Neutrophil (primary cell): ENCODE results near the gene MYDGF.

ENCODE experiments used
- H3K27ac ChIP-seq: fragments of 200-600 bp; sonication (generic); 2 replicates; pipeline ENCODE4 v1.5.1; 2016; ENCODE audit warnings: mild to moderate bottlenecking, moderate library complexity
- H3K27me3 ChIP-seq: fragments of 200-600 bp; sonication (generic); 2 replicates; pipeline ENCODE4 v1.6.0; 2016; ENCODE audit warnings: mild to moderate bottlenecking
- H3K36me3 ChIP-seq: fragments of 200-600 bp; sonication (generic); 2 replicates; pipeline ENCODE4 v1.5.1; 2017
- H3K4me1 ChIP-seq, 2 experiments: fragments of 200-600 bp in 1 of 2; sonication (generic) in 1 of 2; 1 replicate in 1 of 2; 2 replicates in 1 of 2; pipeline versions ENCODE4 v1.5.1 to v1.6.1; 2013 to 2016; ENCODE audit warnings: low read depth in 1 of 2, low read length in 1 of 2, mild to moderate bottlenecking in 1 of 2, moderate library complexity in 1 of 2; ENCODE audit not compliant: control insufficient read depth in 1 of 2, insufficient read depth in 1 of 2
- H3K4me3 ChIP-seq, 2 experiments: fragments of 200-600 bp in 1 of 2; sonication (generic) in 1 of 2; 1 replicate in 1 of 2; 2 replicates in 1 of 2; pipeline ENCODE4 v1.5.1; 2013 to 2016; ENCODE audit warnings: low read depth in 1 of 2, low read length in 1 of 2, mild to moderate bottlenecking in 1 of 2, moderate library complexity in 1 of 2
- H3K9me3 ChIP-seq: fragments of 200-600 bp; sonication (generic); 2 replicates; pipeline ENCODE4 v1.5.1; 2016
- TF ChIP-seq, protein P1 (sequence below): fragments of 200-600 bp; sonication (generic); IDR thresholded peaks from 2 replicates; pipeline ENCODE4 v1.5.1; 2016; ENCODE audit warnings: antibody characterized with exemption

The MYDGF gene

DNA sequence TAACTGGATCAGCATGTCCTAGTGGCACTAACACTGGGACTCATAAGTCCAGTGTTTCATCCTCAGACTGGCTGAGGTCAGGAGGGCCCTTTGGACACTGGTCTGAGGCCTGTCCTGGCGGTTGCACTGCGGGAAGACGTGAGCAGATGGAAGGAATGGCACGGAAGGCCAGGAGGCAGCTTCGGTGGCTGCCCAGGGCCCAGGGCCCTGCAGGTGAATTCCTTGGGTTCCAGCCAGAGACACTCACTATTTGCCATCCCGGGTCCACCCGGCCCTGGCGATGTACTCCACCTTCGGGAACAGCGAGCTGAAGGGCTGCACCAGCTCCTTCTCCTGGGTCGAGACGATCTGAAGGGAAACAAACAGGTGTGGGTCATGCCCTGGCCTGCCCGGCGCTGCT is 27.2 kb upstream of the MYDGF start:
- TF ChIP-seq, protein P1, sequence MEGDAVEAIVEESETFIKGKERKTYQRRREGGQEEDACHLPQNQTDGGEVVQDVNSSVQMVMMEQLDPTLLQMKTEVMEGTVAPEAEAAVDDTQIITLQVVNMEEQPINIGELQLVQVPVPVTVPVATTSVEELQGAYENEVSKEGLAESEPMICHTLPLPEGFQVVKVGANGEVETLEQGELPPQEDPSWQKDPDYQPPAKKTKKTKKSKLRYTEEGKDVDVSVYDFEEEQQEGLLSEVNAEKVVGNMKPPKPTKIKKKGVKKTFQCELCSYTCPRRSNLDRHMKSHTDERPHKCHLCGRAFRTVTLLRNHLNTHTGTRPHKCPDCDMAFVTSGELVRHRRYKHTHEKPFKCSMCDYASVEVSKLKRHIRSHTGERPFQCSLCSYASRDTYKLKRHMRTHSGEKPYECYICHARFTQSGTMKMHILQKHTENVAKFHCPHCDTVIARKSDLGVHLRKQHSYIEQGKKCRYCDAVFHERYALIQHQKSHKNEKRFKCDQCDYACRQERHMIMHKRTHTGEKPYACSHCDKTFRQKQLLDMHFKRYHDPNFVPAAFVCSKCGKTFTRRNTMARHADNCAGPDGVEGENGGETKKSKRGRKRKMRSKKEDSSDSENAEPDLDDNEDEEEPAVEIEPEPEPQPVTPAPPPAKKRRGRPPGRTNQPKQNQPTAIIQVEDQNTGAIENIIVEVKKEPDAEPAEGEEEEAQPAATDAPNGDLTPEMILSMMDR = no peak
- no peaks in the 10 kb centered on the region for H3K4me1 ChIP-seq
- no peak overlapping the region for H3K4me3 ChIP-seq
- no peak overlapping the region for H3K27ac ChIP-seq
- H3K27me3 ChIP-seq = no peaks in the 10 kb centered on the region
- no peaks in the 10 kb centered on the region for H3K9me3 ChIP-seq
- H3K36me3 ChIP-seq = peaks cover 97% of the 10 kb centered on the region

GRCh38 chr19:4695224-4695731 is 25.1 kb upstream of the MYDGF start:
- peaks cover 93% of the 10 kb centered on the region for H3K36me3 ChIP-seq
- TF ChIP-seq, protein P1 = no peak
- H3K27ac ChIP-seq = no peak overlapping the region
- no peaks in the 10 kb centered on the region for H3K4me1 ChIP-seq
- H3K27me3 ChIP-seq = no peaks in the 10 kb centered on the region
- no peaks in the 10 kb centered on the region for H3K9me3 ChIP-seq
- H3K4me3 ChIP-seq = no peak overlapping the region

DNA sequence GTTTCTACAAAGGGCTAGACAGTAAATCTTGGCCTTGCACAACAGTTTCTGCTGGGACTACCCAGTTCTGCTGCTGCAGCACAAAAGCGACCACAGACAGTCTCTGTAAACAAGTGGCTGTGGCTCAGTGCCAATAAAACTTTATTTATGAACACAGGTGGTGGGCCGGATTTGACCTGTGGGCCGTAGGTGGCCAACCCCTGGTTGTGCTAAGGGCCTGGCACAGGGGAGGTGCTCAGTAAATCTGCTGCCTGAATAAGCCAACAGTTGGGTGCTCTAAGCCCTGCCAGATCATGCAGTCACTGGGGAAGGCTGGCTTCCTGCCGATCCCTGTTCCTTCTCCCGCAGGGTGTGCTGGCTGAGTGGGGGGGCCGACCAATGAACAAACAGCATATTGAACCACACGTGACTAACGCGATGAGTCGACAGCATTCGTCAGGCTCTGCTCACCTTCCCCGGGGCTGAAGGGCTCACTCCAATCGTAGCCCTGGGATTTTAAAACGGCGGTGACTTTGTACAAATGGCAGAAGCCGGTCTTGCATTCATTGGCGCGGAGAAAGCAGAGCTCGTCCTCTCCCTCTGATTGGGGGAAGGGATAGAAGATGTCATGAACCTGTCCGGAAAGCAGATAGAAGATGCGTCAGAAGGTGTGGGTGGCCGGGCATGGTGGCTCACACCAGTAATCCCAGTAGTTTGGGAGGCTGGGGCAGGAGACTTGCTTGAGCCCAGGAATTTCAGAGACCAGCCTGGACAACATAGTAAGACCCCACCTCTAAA is 24.3 kb upstream of the MYDGF start:
- Histone ChIP-seq H3K4me1 (no peaks in the 10 kb centered on the region), H3K36me3 (peaks cover 93% of the 10 kb centered on the region)

DNA sequence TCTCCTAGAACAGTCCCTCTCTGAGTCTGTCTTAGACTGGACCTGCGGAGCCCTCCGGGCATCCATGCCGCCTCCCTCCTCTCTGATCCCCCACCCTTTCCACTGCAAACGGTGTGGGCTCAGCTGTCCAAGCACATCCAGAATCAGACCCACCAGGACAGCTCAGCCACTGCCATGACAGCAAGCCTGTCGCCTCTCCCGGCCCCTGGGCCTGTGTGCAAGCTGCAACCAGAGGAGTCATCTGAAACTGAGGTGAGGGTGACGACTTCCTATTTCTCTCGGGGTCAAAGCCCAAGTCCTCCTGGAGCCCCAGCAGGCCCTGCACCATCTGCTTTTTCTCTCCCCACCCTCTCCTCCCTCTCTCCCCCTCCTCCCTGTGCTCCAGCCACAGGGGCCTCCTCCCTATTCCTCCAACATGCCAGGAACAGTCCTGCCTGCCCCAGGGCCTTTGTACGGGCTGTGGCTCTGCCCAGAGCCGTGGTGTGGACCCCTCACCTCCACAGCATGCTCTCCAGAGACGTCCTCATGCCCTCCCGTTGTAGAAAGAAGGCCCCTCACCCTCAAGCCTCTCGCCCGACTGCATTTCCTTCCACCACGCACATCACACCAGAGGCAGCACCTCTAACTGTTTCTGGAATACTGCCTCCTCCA is 23.5 kb upstream of the MYDGF start:
- Histone ChIP-seq H3K27ac (no peak overlapping the region), H3K4me1 (no peaks in the 10 kb centered on the region)

More for the DNA sequence above, 24.3 kb upstream of the MYDGF start:
- Histone ChIP-seq H3K27ac (no peak overlapping the region), H3K9me3 (no peaks in the 10 kb centered on the region), H3K27me3 (no peaks in the 10 kb centered on the region), H3K4me3 (no peak overlapping the region)
- TF ChIP-seq, protein P1 = no peak

GRCh38 chr19:4693078-4693350 is 22.9 kb upstream of the MYDGF start:
- Histone ChIP-seq H3K36me3 (peaks cover 95% of the 10 kb centered on the region), H3K27ac (no peak overlapping the region), H3K4me1 (no peaks in the 10 kb centered on the region), H3K27me3 (no peaks in the 10 kb centered on the region), H3K4me3 (no peak overlapping the region), H3K9me3 (no peaks in the 10 kb centered on the region)
- TF ChIP-seq, protein P1 = no peak

More for the DNA sequence above, 23.5 kb upstream of the MYDGF start:
- Histone ChIP-seq H3K4me3 (no peak overlapping the region), H3K36me3 (peaks cover 95% of the 10 kb centered on the region), H3K9me3 (no peaks in the 10 kb centered on the region), H3K27me3 (no peaks in the 10 kb centered on the region)
- TF ChIP-seq, protein P1 = no peak
